CD4-positive, alpha-beta T cell treated with Interferon alpha-2 for 1 hour (primary cell): ENCODE data around the gene ISY1.
A peak's percentile ranks its signal among the peaks of the same experiment; 100 is the strongest.
"Not testable (repeated sequence)": the region's sequence is repeated elsewhere in the genome, so short reads cannot be mapped to it uniquely, and the experiment has no call there.

Experiments
- DNase-seq, 2 donors: peaks; one replicate each; pipeline ENCODE4 v3.0.0-alpha.2; 2020 to 2022

The ISY1 gene

GRCh38 chr3:129120254-129121004 lies 40.4 kb downstream of the ISY1 start:
- peak; percentile 90 to 94 for DNase-seq

- DNase-seq = peak in 1 of 2 donors; percentile 19
Observed at GRCh38 chr3:129119365-129120100, 41.3 kb downstream of the ISY1 start.

- peak; percentile 48 to 83 for DNase-seq
Observed at GRCh38 chr3:129118745-129119144, 42.1 kb downstream of the ISY1 start.

GRCh38 chr3:129117134-129117533 lies 43.7 kb downstream of the ISY1 start:
- no peak for DNase-seq

GRCh38 chr3:129116482-129116946 lies 44.3 kb downstream of the ISY1 start:
- DNase-seq = peak in 1 of 2 donors; percentile 28

- DNase-seq = no peak
Observed at GRCh38 chr3:129114455-129114854, 46.4 kb downstream of the ISY1 start.

GRCh38 chr3:129112308-129113052 lies 48.4 kb downstream of the ISY1 start:
- no peak for DNase-seq

- not testable (repeated sequence) for DNase-seq
Observed at GRCh38 chr3:129111076-129111780, 49.6 kb downstream of the ISY1 start.

GRCh38 chr3:129107793-129108192 lies 53.1 kb downstream of the ISY1 start:
- no peak for DNase-seq

GRCh38 chr3:129106866-129107565 lies 53.8 kb downstream of the ISY1 start:
- no peak for DNase-seq

- DNase-seq = no peak
Observed at GRCh38 chr3:129106320-129106719, 54.5 kb downstream of the ISY1 start.

- DNase-seq = no peak
Observed at GRCh38 chr3:129105862-129106261, 55.0 kb downstream of the ISY1 start.

- no peak for DNase-seq
Observed at GRCh38 chr3:129104498-129105079, 56.3 kb downstream of the ISY1 start.

- DNase-seq = no peak
Observed at GRCh38 chr3:129104051-129104450, 56.8 kb downstream of the ISY1 start.

GRCh38 chr3:129103296-129103695 lies 57.6 kb downstream of the ISY1 start:
- DNase-seq = no peak

GRCh38 chr3:129101370-129102138 lies 59.3 kb downstream of the ISY1 start:
- DNase-seq = no peak

GRCh38 chr3:129100274-129100673 lies 60.6 kb downstream of the ISY1 start:
- no peak for DNase-seq

GRCh38 chr3:129095285-129095684 lies 65.6 kb downstream of the ISY1 start:
- DNase-seq = no peak

- not testable (repeated sequence) for DNase-seq
Observed at GRCh38 chr3:129088312-129088711, 72.6 kb downstream of the ISY1 start.

- peak; percentile 30 to 36 for DNase-seq
Observed at GRCh38 chr3:129087904-129088303, 73.0 kb downstream of the ISY1 start.
